GM12873 (cell line): ENCODE results near the gene LSAMP.

Experiments used
- CTCF ChIP-seq: IDR thresholded peaks from 2 replicates; pipeline ENCODE4 v1.5.1; 2012; ENCODE audit warnings: low read depth, mild to moderate bottlenecking, moderate library complexity, low read length, control low read depth; ENCODE audit not compliant: insufficient read depth; ENCODE audit errors: missing control alignments

Gene LSAMP

GRCh38 chr3:116356056-116356455 lies 89.2 kb downstream of the LSAMP start:
- no peak for TF ChIP-seq CTCF

GRCh38 chr3:116354382-116354781 lies 90.9 kb downstream of the LSAMP start:
- TF ChIP-seq CTCF = no peak

GRCh38 chr3:116350119-116350733 lies 95.1 kb downstream of the LSAMP start:
- no peak for TF ChIP-seq CTCF

GRCh38 chr3:116348216-116348615 lies 97.1 kb downstream of the LSAMP start:
- TF ChIP-seq CTCF = no peak

- no peak for TF ChIP-seq CTCF
Observed at GRCh38 chr3:116342499-116342898, 102.8 kb downstream of the LSAMP start.

GRCh38 chr3:116341899-116342298 lies 103.4 kb downstream of the LSAMP start:
- TF ChIP-seq CTCF = no peak

DNA sequence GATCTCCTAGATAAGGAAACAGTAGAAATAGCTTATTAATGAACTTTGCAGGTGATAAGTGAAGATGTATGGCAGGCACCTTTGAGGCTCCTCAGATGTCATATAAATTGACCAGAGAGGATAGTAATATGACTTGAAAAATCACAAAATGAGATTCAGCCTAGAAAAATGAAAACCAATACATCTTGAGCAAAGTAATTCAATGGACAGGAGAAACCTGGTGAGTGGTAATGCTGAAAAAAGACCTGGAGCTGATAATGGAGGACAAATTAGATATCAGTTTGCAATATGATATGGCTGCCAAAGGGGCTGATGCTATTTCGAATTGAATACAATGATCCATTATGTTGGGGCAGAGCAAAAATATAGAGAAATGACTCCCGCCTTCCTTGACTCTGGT lies 103.9 kb downstream of the LSAMP start:
- TF ChIP-seq CTCF = no peak
